ENCODE measurements around the gene HTRA1.

- TF ChIP-seq, protein P1, sequence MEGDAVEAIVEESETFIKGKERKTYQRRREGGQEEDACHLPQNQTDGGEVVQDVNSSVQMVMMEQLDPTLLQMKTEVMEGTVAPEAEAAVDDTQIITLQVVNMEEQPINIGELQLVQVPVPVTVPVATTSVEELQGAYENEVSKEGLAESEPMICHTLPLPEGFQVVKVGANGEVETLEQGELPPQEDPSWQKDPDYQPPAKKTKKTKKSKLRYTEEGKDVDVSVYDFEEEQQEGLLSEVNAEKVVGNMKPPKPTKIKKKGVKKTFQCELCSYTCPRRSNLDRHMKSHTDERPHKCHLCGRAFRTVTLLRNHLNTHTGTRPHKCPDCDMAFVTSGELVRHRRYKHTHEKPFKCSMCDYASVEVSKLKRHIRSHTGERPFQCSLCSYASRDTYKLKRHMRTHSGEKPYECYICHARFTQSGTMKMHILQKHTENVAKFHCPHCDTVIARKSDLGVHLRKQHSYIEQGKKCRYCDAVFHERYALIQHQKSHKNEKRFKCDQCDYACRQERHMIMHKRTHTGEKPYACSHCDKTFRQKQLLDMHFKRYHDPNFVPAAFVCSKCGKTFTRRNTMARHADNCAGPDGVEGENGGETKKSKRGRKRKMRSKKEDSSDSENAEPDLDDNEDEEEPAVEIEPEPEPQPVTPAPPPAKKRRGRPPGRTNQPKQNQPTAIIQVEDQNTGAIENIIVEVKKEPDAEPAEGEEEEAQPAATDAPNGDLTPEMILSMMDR (IDR thresholded peaks at IDR 0.05; ENCODE audit: insufficient read depth, low read length, poor library complexity, severe bottlenecking): no peak
- no peak for TF ChIP-seq EZH2phosphoT487 (conservative IDR thresholded peaks at IDR 0.05; ENCODE audit: low read length)
Measured at GRCh38 chr10:122490268-122490667, 28.9 kb downstream of the HTRA1 start.

Data from SU-DHL-6 (cell line).